HepG2 (cell line): ENCODE results near the gene MACROH2A1. TPM values are rescaled to one million over a fixed set of nuclear protein-coding genes. Genes with fewer than 3 reads are reported as not detected.
A peak's percentile ranks its signal among the peaks of the same experiment; 100 is the strongest.

Source experiments
- AKAP8 ChIP-seq: sonication (generic); formaldehyde crosslinking; IDR thresholded peaks from 2 replicates; pipeline ENCODE4 v1.5.1; 2020; ENCODE audit warnings: mild to moderate bottlenecking, missing genetic modification reagents
- CREM ChIP-seq, 2 experiments: sonication (generic) in 1 of 2; formaldehyde crosslinking in 1 of 2; IDR thresholded peaks; 2 replicates each; pipeline versions ENCODE4 v1.4.0 to v1.6.1; 2016 to 2020; ENCODE audit warnings: antibody characterized with exemption in 1 of 2, mild to moderate bottlenecking in 1 of 2, missing genetic modification reagents in 1 of 2
- ELK4 ChIP-seq: sonication (generic); formaldehyde crosslinking; IDR thresholded peaks from 2 replicates; pipeline ENCODE4 v1.9.0; 2021; ENCODE audit warnings: missing genetic modification reagents, borderline replicate concordance
- JUN ChIP-seq: sonication (generic); formaldehyde crosslinking; IDR thresholded peaks from 2 replicates; pipeline ENCODE4 v1.4.0; 2020; ENCODE audit warnings: mild to moderate bottlenecking, missing genetic modification reagents
- KDM5B ChIP-seq: sonication (generic); formaldehyde crosslinking; IDR thresholded peaks from 2 replicates; pipeline ENCODE4 v1.4.0; 2020; ENCODE audit warnings: missing genetic modification reagents, mild to moderate bottlenecking, borderline replicate concordance
- SIN3B ChIP-seq: fragments of 150-350 bp; IDR thresholded peaks from 2 replicates; pipeline ENCODE4 v1.6.1; 2014; ENCODE audit warnings: low read length
- TAF1 ChIP-seq: sonication (generic); formaldehyde crosslinking; IDR thresholded peaks from 2 replicates; pipeline ENCODE4 v1.4.0; 2020; ENCODE audit warnings: missing genetic modification reagents
- YEATS2 ChIP-seq: sonication (generic); formaldehyde crosslinking; IDR thresholded peaks from 2 replicates; pipeline ENCODE4 v1.4.0; 2020; ENCODE audit warnings: missing genetic modification reagents, borderline replicate concordance
- ZBTB38 ChIP-seq: sonication (generic); formaldehyde crosslinking; IDR thresholded peaks from 2 replicates; pipeline ENCODE4 v1.5.1; 2020; ENCODE audit warnings: mild to moderate bottlenecking, missing genetic modification reagents
- ZBTB7B ChIP-seq: sonication (generic); formaldehyde crosslinking; IDR thresholded peaks from 2 replicates; pipeline ENCODE4 v1.4.0; 2020; ENCODE audit warnings: missing genetic modification reagents
- ZGPAT ChIP-seq: IDR thresholded peaks from 2 replicates; pipeline ENCODE4 v1.6.1; 2016; ENCODE audit warnings: mild to moderate bottlenecking
- ZMAT3 ChIP-seq: sonication (generic); formaldehyde crosslinking; conservative IDR thresholded peaks from 2 replicates; pipeline ENCODE4 v1.7.0; 2021; ENCODE audit warnings: missing genetic modification reagents
- ZNF331 ChIP-seq: sonication (generic); formaldehyde crosslinking; IDR thresholded peaks from 2 replicates; pipeline ENCODE4 v1.4.0; 2020; ENCODE audit warnings: missing genetic modification reagents
- ZNF34 ChIP-seq: sonication (generic); formaldehyde crosslinking; IDR thresholded peaks from 2 replicates; pipeline ENCODE4 v1.4.0; 2020; ENCODE audit warnings: mild to moderate bottlenecking, missing genetic modification reagents, borderline replicate concordance
- ZNF543 ChIP-seq: sonication (generic); formaldehyde crosslinking; IDR thresholded peaks from 2 replicates; pipeline ENCODE4 v1.4.0; 2020; ENCODE audit warnings: mild to moderate bottlenecking, missing genetic modification reagents
- ZNF556 ChIP-seq: sonication (generic); formaldehyde crosslinking; IDR thresholded peaks from 2 replicates; pipeline ENCODE4 v1.4.0; 2020; ENCODE audit warnings: mild to moderate bottlenecking, missing genetic modification reagents, borderline replicate concordance
- ZNF576 ChIP-seq: sonication (generic); formaldehyde crosslinking; IDR thresholded peaks from 2 replicates; pipeline ENCODE4 v1.4.0; 2020; ENCODE audit warnings: mild to moderate bottlenecking, missing genetic modification reagents
- ZNF720 ChIP-seq: sonication (generic); formaldehyde crosslinking; IDR thresholded peaks from 2 replicates; pipeline ENCODE4 v1.4.0; 2020; ENCODE audit warnings: missing genetic modification reagents
- ZNF768 ChIP-seq: sonication (generic); formaldehyde crosslinking; IDR thresholded peaks from 2 replicates; pipeline ENCODE4 v1.4.0; 2020; ENCODE audit warnings: missing genetic modification reagents
- polyA plus RNA-seq, 8 experiments: library from polyadenylated mRNA; depleted of rRNA in 3 of 8; stranded (reverse) in 7 of 8; unstranded in 1 of 8; fragments of >200 nt; fragmentation: Illumina TruSeq in 4 of 8; extraction: Trizol in 4 of 8; gene quantifications; 2 replicates each; pipeline versions ENCODE4 v1.2.1 to v1.2.3, GENCODE V29; 2011 to 2016; ENCODE audit warnings: low read depth in 4 of 8, missing spikeins in 1 of 8, mixed read lengths in 1 of 8; ENCODE audit not compliant: insufficient read depth in 1 of 8
- total RNA-seq, 5 experiments: library from RNA; depleted of rRNA; stranded (reverse); fragments of >200 nt; fragmentation: Illumina TruSeq; extraction: Trizol; gene quantifications; 2 replicates each; pipeline ENCODE4 v1.2.3, GENCODE V29; 2016; ENCODE audit warnings: low read depth in 1 of 5
- TF ChIP-seq, protein P1 (sequence below): sonication (generic); formaldehyde crosslinking; IDR thresholded peaks from 2 replicates; pipeline ENCODE4 v1.4.0; 2020; ENCODE audit warnings: missing genetic modification reagents
- TF ChIP-seq, protein P2 (sequence below): sonication (generic); formaldehyde crosslinking; IDR thresholded peaks from 2 replicates; pipeline ENCODE4 v1.4.0; 2020; ENCODE audit warnings: missing genetic modification reagents

Gene MACROH2A1
- total and polyA plus RNA-seq, 2 of the 13 experiments (the other 11 are each of a cell fraction or from before 2014, with no cell fraction given): 69.1 to 158 TPM

- TF ChIP-seq JUN (CRISPR knock-in tag): no peak
- TF ChIP-seq YEATS2 (CRISPR knock-in tag): no peak
- no peak for TF ChIP-seq KDM5B (CRISPR knock-in tag)
- no peak for TF ChIP-seq ZNF34 (CRISPR knock-in tag)
- TF ChIP-seq ZGPAT (CRISPR knock-in tag): no peak
- TF ChIP-seq CREM (IDR thresholded peaks at IDR 0.05): no peak
- TF ChIP-seq CREM (CRISPR knock-in tag; IDR thresholded peaks at IDR 0.05): no peak
- TF ChIP-seq ZNF543: no peak
- TF ChIP-seq TAF1: no peak
- TF ChIP-seq ZNF576 (CRISPR knock-in tag): no peak
- no peak for TF ChIP-seq ZMAT3 (CRISPR knock-in tag)
- no peak for TF ChIP-seq ZNF331
- TF ChIP-seq ZNF768: no peak
- no peak for TF ChIP-seq ZNF556 (CRISPR knock-in tag)
- peak; percentile 47; the same call in 1 of the 2 replicates for TF ChIP-seq ZBTB7B (CRISPR knock-in tag)
- TF ChIP-seq, protein P1, sequence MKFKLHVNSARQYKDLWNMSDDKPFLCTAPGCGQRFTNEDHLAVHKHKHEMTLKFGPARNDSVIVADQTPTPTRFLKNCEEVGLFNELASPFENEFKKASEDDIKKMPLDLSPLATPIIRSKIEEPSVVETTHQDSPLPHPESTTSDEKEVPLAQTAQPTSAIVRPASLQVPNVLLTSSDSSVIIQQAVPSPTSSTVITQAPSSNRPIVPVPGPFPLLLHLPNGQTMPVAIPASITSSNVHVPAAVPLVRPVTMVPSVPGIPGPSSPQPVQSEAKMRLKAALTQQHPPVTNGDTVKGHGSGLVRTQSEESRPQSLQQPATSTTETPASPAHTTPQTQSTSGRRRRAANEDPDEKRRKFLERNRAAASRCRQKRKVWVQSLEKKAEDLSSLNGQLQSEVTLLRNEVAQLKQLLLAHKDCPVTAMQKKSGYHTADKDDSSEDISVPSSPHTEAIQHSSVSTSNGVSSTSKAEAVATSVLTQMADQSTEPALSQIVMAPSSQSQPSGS (CRISPR knock-in tag): no peak
- no peak for TF ChIP-seq ELK4 (CRISPR knock-in tag)
- no peak for TF ChIP-seq SIN3B
- no peak for TF ChIP-seq AKAP8 (CRISPR knock-in tag)
- TF ChIP-seq ZBTB38: no peak
- TF ChIP-seq, protein P2, sequence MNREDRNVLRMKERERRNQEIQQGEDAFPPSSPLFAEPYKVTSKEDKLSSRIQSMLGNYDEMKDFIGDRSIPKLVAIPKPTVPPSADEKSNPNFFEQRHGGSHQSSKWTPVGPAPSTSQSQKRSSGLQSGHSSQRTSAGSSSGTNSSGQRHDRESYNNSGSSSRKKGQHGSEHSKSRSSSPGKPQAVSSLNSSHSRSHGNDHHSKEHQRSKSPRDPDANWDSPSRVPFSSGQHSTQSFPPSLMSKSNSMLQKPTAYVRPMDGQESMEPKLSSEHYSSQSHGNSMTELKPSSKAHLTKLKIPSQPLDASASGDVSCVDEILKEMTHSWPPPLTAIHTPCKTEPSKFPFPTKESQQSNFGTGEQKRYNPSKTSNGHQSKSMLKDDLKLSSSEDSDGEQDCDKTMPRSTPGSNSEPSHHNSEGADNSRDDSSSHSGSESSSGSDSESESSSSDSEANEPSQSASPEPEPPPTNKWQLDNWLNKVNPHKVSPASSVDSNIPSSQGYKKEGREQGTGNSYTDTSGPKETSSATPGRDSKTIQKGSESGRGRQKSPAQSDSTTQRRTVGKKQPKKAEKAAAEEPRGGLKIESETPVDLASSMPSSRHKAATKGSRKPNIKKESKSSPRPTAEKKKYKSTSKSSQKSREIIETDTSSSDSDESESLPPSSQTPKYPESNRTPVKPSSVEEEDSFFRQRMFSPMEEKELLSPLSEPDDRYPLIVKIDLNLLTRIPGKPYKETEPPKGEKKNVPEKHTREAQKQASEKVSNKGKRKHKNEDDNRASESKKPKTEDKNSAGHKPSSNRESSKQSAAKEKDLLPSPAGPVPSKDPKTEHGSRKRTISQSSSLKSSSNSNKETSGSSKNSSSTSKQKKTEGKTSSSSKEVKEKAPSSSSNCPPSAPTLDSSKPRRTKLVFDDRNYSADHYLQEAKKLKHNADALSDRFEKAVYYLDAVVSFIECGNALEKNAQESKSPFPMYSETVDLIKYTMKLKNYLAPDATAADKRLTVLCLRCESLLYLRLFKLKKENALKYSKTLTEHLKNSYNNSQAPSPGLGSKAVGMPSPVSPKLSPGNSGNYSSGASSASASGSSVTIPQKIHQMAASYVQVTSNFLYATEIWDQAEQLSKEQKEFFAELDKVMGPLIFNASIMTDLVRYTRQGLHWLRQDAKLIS (CRISPR knock-in tag): no peak
- TF ChIP-seq ZNF720 (CRISPR knock-in tag): no peak
Observed at GRCh38 chr5:135426102-135427082, 27.4 kb upstream of the MACROH2A1 start (continued).
